Measurements from ENCODE around the gene RPTOR.

DNA sequence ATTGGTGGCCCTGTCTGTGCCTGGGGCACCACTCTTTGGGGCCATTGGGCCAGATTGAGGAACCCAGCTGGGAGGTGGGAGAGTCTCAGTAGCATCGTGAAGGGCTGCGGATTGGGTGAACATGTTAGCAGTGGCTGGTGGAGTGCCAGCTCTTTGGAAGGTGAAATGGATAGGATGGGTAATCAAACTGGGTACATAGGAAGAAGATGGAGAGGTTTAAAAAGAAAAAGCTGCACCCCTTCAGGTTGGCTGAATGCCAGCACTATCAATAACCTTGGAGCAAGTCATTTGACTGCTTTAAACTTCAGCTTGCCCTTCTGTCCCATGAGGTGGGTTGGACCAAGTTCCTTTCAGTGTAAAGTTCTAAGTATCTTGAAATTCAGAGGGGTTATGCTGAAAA, 95.0 kb downstream of the RPTOR start:
- no peak for TF ChIP-seq CTCF (conservative IDR thresholded peaks at IDR 0.05; ENCODE audit: low read length)
- no peak for TF ChIP-seq EZH2phosphoT487 (IDR thresholded peaks at IDR 0.05; ENCODE audit: borderline replicate concordance, low read depth, low read length)

Data from OCI-LY7 (cell line).